SK-N-SH (cell line): Measurements from ENCODE around the gene XXYLT1. TPM values are rescaled to one million over a fixed set of nuclear protein-coding genes. Genes with fewer than 3 reads are reported as not detected.

ENCODE experiments used
- CTCF ChIA-PET: fragments of 300-600, 350-600 bp; formaldehyde crosslinking; extraction: SDS; loops from one replicate; lab custom pipeline; 2021; lab: Yijun Ruan, JAX
- POLR2A ChIA-PET: fragments of 350-600 bp; sonication (Branson Sonifier 250); formaldehyde crosslinking; extraction: SDS; loops from one replicate; lab custom pipeline; 2020; ENCODE audit warnings: antibody characterized with exemption, inconsistent platforms; lab: Yijun Ruan, JAX
- DNase-seq: peaks from one replicate; pipeline ENCODE4 v3.0.0; 2012
- H2AFZ ChIP-seq: fragments of 200-600 bp; sonication (generic); 2 replicates; pipeline ENCODE4 v1.8.1; 2016; ENCODE audit warnings: antibody characterized with exemption, mild to moderate bottlenecking, low read depth
- H3F3A ChIP-seq: fragments of 200-600 bp; sonication (generic); replicated peaks from 2 replicates; pipeline ENCODE3; 2016; ENCODE audit warnings: antibody characterized with exemption, mild to moderate bottlenecking; ENCODE audit not compliant: insufficient read depth
- H3K27ac ChIP-seq, 2 experiments: fragments of 200-500 bp in 1 of 2; fragments of 200-600 bp in 1 of 2; sonication (Bioruptor generic) in 1 of 2; sonication (generic), shearing (Covaris generic) in 1 of 2; 2 replicates each; pipeline versions ENCODE4 v1.5.1 to v1.6.1; 2014 to 2016; ENCODE audit warnings: low read depth in 2 of 2, inconsistent platforms in 1 of 2, low read length in 1 of 2, mild to moderate bottlenecking in 1 of 2, mixed read lengths in 1 of 2
- H3K27me3 ChIP-seq: fragments of 200-600 bp; sonication (generic), shearing (Covaris generic); 2 replicates; pipeline ENCODE4 v1.6.1; 2016; ENCODE audit warnings: mixed run types; ENCODE audit not compliant: insufficient read depth
- H3K36me3 ChIP-seq, 2 experiments: fragments of 200-500 bp in 1 of 2; fragments of 200-600 bp in 1 of 2; sonication (Bioruptor generic) in 1 of 2; sonication (generic) in 1 of 2; replicated peaks in 1 of 2; 2 replicates each; pipeline versions ENCODE3 to v1.5.1; 2014 to 2016; ENCODE audit warnings: low read length in 1 of 2, mild to moderate bottlenecking in 1 of 2; ENCODE audit not compliant: insufficient read depth in 2 of 2, control insufficient read depth in 1 of 2
- H3K4me1 ChIP-seq, 2 experiments: fragments of 200-500 bp in 1 of 2; fragments of 200-600 bp in 1 of 2; sonication (Bioruptor generic) in 1 of 2; sonication (generic), shearing (Covaris generic) in 1 of 2; 2 replicates each; pipeline versions ENCODE4 v1.5.1 to v1.6.1; 2014 to 2016; ENCODE audit warnings: low read depth in 1 of 2, low read length in 1 of 2, mixed run types in 1 of 2; ENCODE audit not compliant: insufficient read depth in 2 of 2, control insufficient read depth in 1 of 2
- H3K4me2 ChIP-seq: fragments of 200-600 bp; sonication (generic), shearing (Covaris generic); 2 replicates; pipeline ENCODE4 v1.6.1; 2017; ENCODE audit warnings: mixed run types
- H3K4me3 ChIP-seq, 2 experiments: fragments of 200-500 bp in 1 of 2; fragments of 200-600 bp in 1 of 2; sonication (Bioruptor generic) in 1 of 2; sonication (generic), shearing (Covaris generic) in 1 of 2; 2 replicates each; pipeline versions ENCODE4 v1.5.1 to v1.8.1; 2014 to 2016; ENCODE audit warnings: low read depth in 2 of 2, inconsistent platforms in 1 of 2, low read length in 1 of 2, mild to moderate bottlenecking in 1 of 2, mixed read lengths in 1 of 2, moderate library complexity in 1 of 2
- H3K79me2 ChIP-seq: fragments of 200-600 bp; sonication (generic); 2 replicates; pipeline ENCODE4 v1.8.1; 2017; ENCODE audit warnings: mild to moderate bottlenecking; ENCODE audit not compliant: insufficient read depth
- H3K9ac ChIP-seq: fragments of 200-600 bp; sonication (generic); 2 replicates; pipeline ENCODE4 v1.6.1; 2017; ENCODE audit warnings: mixed run types
- H3K9me2 ChIP-seq: fragments of 200-600 bp; sonication (generic); 2 replicates; pipeline ENCODE4 v1.6.1; 2017; ENCODE audit warnings: mixed run types
- H3K9me3 ChIP-seq: fragments of 200-600 bp; sonication (generic); 2 replicates; pipeline ENCODE4 v1.6.1; 2017; ENCODE audit warnings: mixed run types, mild to moderate bottlenecking, moderate library complexity
- H4K20me1 ChIP-seq: fragments of 200-600 bp; sonication (generic); 2 replicates; pipeline ENCODE4 v1.6.1; 2017; ENCODE audit warnings: mild to moderate bottlenecking, mixed run types; ENCODE audit not compliant: insufficient read depth
- CHD2 ChIP-seq: fragments of 150-350 bp; IDR thresholded peaks from 2 replicates; pipeline ENCODE4 v1.6.1; 2018; ENCODE audit warnings: low read length; ENCODE audit not compliant: partially characterized antibody
- EP300 ChIP-seq, 2 experiments: IDR thresholded peaks; 2 replicates each; pipeline versions ENCODE4 v1.4.0 to v1.6.1; 2012; ENCODE audit warnings: borderline replicate concordance in 1 of 2, low read depth in 1 of 2, low read length in 1 of 2
- EZH2phosphoT487 ChIP-seq: fragments of 200-600 bp; sonication (generic); IDR thresholded peaks from 2 replicates; pipeline ENCODE4 v1.6.1; 2017; ENCODE audit warnings: low read depth, mixed run types, mild to moderate bottlenecking, antibody characterized with exemption, moderate library complexity, borderline replicate concordance
- FOXM1 ChIP-seq: IDR thresholded peaks from 2 replicates; pipeline ENCODE4 v1.4.0; 2012; ENCODE audit warnings: low read depth, mild to moderate bottlenecking
- GATA2 ChIP-seq: sonication (generic); formaldehyde crosslinking; IDR thresholded peaks from 2 replicates; pipeline ENCODE4 v1.5.0; 2020; ENCODE audit warnings: mild to moderate bottlenecking, missing genetic modification reagents
- IRF3 ChIP-seq: fragments of 150-350 bp; IDR thresholded peaks from 2 replicates; pipeline ENCODE4 v1.6.1; 2016; ENCODE audit warnings: mild to moderate bottlenecking, low read depth, low read length
- MEF2A ChIP-seq: IDR thresholded peaks from 2 replicates; pipeline ENCODE4 v1.4.0; 2012; ENCODE audit warnings: low read depth, borderline replicate concordance
- NRF1 ChIP-seq: IDR thresholded peaks from 2 replicates; pipeline ENCODE4 v1.6.1; 2012; ENCODE audit warnings: low read depth, mild to moderate bottlenecking, low read length
- RAD21 ChIP-seq: IDR thresholded peaks from 2 replicates; pipeline ENCODE4 v1.6.1; 2012; ENCODE audit warnings: mild to moderate bottlenecking, low read length
- REST ChIP-seq: IDR thresholded peaks from 2 replicates; pipeline ENCODE4 v1.6.1; 2012; ENCODE audit warnings: mild to moderate bottlenecking, low read depth, low read length, moderate library complexity
- RXRA ChIP-seq: IDR thresholded peaks from 2 replicates; pipeline ENCODE4 v1.4.0; 2012; ENCODE audit warnings: low read depth, mild to moderate bottlenecking, borderline replicate concordance
- SMC3 ChIP-seq: IDR thresholded peaks from 2 replicates; pipeline ENCODE4 v1.6.1; 2012; ENCODE audit warnings: low read depth, low read length, improper control_type of control experiment
- TAF1 ChIP-seq: IDR thresholded peaks from 2 replicates; pipeline ENCODE4 v1.6.1; 2012; ENCODE audit warnings: low read depth, mild to moderate bottlenecking, low read length, moderate library complexity, borderline replicate concordance
- YY1 ChIP-seq: IDR thresholded peaks from 2 replicates; pipeline ENCODE4 v1.4.0; 2012; ENCODE audit warnings: low read depth, mild to moderate bottlenecking
- ZBTB33 ChIP-seq: IDR thresholded peaks from 2 replicates; pipeline ENCODE4 v1.4.0; 2012; ENCODE audit warnings: low read depth, borderline replicate concordance
- WGBS: methylation state at CpG from one replicate; pipeline ENCODE4 v1.1.6; 2017; ENCODE audit warnings: low lambda C conversion rate; 5-methylcytosine and 5-hydroxymethylcytosine counted together
- polyA plus RNA-seq, 3 experiments: library from polyadenylated mRNA; depleted of rRNA; stranded (reverse); fragments of >200 nt; gene quantifications; 2 replicates each; pipeline ENCODE4 v1.2.3, GENCODE V29; 2012
- TF ChIP-seq, protein P1 (sequence below): IDR thresholded peaks from 2 replicates; pipeline ENCODE4 v1.4.0; 2012; ENCODE audit warnings: low read depth
- TF ChIP-seq, protein P2 (sequence below): IDR thresholded peaks from 2 replicates; pipeline ENCODE4 v1.4.0; 2012; ENCODE audit warnings: low read depth, borderline replicate concordance
- TF ChIP-seq, protein P3 (sequence below): IDR thresholded peaks from 2 replicates; pipeline ENCODE4; 2012

The XXYLT1 gene
- polyA plus RNA-seq, 1 of the 3 experiments (the other 2 are of a cell fraction) = 22.6 TPM

DNA sequence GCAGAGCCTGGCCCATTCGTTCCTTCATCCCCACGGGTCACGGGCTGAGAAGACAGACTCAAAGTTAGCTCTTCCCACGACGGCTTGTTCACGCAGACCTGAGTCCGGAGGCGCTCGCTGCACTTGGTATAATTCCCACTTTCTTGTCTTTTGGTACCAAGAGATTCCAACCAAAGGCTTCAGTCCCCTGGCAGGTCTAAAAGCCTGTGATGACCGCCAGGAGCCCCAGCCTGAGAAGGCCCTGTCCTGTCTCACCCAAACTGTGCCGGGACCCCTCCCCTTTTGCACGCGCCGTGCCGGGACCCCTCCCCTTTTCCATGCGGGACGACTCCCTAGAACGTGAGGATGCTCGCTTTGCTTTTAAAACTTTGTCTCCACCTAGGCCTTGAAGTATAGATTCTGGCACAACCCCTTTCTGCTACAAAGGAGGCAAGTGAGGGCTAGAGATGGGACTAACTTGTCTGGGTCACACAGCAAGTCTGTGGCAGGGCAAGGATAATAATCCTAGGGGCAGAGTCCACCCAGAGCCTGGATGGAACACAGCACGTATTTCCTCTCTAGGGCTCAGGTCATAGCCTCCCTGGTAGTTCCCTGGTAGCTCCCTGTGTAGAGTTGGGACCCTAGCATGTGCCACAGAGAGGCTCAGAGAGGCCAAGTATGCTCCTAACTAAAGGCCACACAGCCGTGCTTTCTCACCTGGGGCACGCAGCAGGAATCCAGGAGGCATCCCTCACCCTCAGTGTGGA, 211.3 kb downstream of the XXYLT1 start (continued):
- no peak for TF ChIP-seq SMC3
- TF ChIP-seq FOXM1 = no peak
- TF ChIP-seq TAF1 = no peak
- TF ChIP-seq YY1 = no peak
- no peak for TF ChIP-seq ZBTB33
- TF ChIP-seq GATA2 (CRISPR knock-in tag) = no peak
- TF ChIP-seq, protein P1, sequence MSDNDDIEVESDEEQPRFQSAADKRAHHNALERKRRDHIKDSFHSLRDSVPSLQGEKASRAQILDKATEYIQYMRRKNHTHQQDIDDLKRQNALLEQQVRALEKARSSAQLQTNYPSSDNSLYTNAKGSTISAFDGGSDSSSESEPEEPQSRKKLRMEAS = no peak
- TF ChIP-seq, all 33 proteins: peak for 0

- no peak for DNase-seq
- WGBS = 96% methylated on average over 13 of the region's 13 CpGs
- CTCF ChIA-PET = interaction anchor here (1.3 kb wide), 1 partner anchor 9 kb away, joined by 3 read pairs; no protein-coding TSS in a partner anchor
- TF ChIP-seq, protein P2, sequence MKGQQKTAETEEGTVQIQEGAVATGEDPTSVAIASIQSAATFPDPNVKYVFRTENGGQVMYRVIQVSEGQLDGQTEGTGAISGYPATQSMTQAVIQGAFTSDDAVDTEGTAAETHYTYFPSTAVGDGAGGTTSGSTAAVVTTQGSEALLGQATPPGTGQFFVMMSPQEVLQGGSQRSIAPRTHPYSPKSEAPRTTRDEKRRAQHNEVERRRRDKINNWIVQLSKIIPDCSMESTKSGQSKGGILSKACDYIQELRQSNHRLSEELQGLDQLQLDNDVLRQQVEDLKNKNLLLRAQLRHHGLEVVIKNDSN = no peak
- TF ChIP-seq IRF3 (no peak), YY1 (no peak), REST (no peak), MEF2A (no peak), EP300 (IDR thresholded peaks at IDR 0.05; ENCODE audit: borderline replicate concordance in 1 of 2, low read depth in 1 of 2, low read length in 1 of 2) (no peak), RAD21 (no peak), CHD2 (no peak), NRF1 (no peak), FOXM1 (no peak), SMC3 (no peak), RXRA (no peak), ZBTB33 (no peak), EZH2phosphoT487 (no peak)
- TF ChIP-seq, protein P3, sequence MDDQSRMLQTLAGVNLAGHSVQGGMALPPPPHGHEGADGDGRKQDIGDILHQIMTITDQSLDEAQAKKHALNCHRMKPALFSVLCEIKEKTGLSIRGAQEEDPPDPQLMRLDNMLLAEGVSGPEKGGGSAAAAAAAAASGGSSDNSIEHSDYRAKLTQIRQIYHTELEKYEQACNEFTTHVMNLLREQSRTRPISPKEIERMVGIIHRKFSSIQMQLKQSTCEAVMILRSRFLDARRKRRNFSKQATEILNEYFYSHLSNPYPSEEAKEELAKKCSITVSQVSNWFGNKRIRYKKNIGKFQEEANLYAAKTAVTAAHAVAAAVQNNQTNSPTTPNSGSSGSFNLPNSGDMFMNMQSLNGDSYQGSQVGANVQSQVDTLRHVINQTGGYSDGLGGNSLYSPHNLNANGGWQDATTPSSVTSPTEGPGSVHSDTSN = no peak
These were observed 212.0 kb downstream of the XXYLT1 start for GRCh38 chr3:195059006-195059350.

More at GRCh38 chr3:195059006-195059350, 212.0 kb downstream of the XXYLT1 start:
- no peak overlapping the region for H3K27ac ChIP-seq
- H3K4me1 ChIP-seq = peaks cover 0 to 11% of the 10 kb centered on the region in 2 experiments; a peak in 1 of 4 replicates
- no peak overlapping the region for H3K4me3 ChIP-seq
- no peak overlapping the region for H3K4me2 ChIP-seq
- H2AFZ ChIP-seq = no peak overlapping the region
- H3K9me3 ChIP-seq = no peaks in the 10 kb centered on the region
- POLR2A ChIA-PET = no interaction called here
- H3F3A ChIP-seq = no peaks in the 10 kb centered on the region
- no peaks in the 10 kb centered on the region for H3K36me3 ChIP-seq
- H3K79me2 ChIP-seq = no peaks in the 10 kb centered on the region
- no peak overlapping the region for H3K9ac ChIP-seq
- H3K27me3 ChIP-seq = no peaks in the 10 kb centered on the region
- no peaks in the 10 kb centered on the region for H4K20me1 ChIP-seq
- no peaks in the 10 kb centered on the region for H3K9me2 ChIP-seq
